NCI-H146 treated with DMSO at 0.1 percent for 48 hours (cell line): Measurements from ENCODE around the gene EXPH5.

Experiments used
- DNase-seq: peaks from one replicate; lab custom pipeline; 2025; ENCODE audit not compliant: unreplicated experiment; lab: John Stamatoyannopoulos, UW

The EXPH5 gene

DNA sequence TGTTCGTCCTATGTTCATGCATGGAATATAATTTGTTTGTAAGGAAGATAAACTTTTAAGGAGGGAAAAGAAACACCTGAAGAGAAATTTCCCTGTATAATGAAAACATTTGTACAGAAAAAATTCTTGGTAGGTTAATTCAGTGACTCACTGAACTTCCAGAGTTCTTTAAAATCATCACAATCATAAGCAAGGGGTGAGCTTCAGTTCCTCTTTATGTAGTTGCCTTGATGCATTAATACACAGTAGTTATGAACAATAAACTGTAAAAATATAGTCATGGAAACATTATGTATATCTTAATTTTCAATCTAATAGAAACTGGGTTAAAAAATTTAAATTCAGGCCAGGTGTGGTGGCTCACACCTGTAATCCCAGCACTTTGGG lies 125.1 kb downstream of the EXPH5 start:
- no peak for DNase-seq

DNA sequence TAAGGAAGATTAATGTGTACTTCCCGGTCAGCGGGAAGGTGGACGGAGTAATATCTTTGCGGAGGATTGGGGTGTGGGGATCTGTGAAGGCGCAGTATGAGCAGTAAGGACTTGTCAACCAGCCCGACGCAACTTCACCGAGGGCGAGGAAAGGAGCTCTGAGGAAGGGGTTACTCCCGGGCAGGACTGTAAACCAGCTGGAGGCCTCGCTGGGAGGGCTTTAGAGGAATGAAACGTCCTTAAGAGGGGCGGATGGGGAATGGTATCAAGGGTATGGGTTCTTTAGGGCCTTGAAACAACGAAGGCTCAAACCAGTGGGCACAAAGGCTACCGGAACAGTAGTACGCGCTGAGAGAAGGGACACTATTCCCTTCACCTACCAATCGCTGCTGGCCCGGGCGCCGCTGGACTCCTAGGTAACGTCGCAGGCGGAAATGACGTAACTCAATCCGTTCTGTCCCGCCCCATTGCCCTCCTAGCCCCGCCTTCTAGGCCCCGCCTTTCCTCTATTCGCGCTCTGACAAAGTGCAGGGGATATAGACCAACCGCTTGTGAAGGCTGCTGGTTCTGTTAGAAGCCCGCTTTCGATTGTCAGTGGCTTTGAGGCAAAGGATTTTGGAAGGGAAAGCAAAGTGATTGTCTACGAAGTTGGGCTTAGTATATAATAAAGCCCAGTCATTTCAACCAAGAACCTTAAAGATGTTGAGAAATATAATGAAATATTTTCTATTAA lies 126.3 kb downstream of the EXPH5 start, which contains the start of gene C11orf65:
Gene C11orf65 (minus strand): TSS at position 439 of the 733 bp plus-strand sequence. CDS start 5,970 bp downstream, outside the sequence.
- DNase-seq, result peak; percentile 95

DNA sequence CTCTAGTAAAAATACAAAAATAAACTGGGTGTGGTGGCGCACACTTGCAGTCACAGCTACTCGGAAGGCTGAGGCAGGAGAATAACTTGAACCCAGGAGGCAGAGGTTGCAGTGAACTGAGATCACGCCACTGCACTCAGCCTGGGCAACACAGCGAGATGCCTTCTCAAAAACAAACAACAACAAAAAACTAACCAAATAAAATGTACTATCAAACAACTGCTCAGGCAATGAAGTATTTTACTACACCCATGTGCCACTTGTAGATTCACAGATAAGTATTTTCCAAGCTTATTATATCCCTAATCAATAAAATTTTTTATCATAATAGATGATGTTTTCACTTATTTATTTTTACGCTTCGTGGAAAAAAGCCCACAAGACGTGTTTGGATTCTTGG lies 127.2 kb downstream of the EXPH5 start:
- DNase-seq, result no peak
